ENCODE results near the gene CEACAM3.

DNA sequence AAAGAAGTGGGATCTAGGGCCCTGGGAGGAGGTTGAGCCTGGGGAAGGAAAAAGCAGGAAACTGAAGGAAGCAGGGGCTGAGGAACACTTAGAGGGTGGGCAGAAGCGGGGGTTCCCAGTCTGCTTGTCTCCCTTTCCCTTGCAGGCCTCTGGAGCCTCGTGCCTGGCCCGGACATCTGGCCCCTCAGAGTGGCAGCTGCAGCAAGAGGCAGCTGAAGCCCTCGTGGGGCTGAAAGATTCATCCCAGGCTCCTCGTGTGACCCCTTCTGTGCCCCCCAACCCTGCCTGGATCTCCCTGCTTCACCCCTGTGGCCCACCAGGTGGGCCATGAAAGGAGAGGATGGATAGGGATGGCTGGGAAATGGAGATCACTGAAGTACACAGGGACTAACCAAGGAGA, 54.0 kb downstream of the CEACAM3 start:
- no peak for TF ChIP-seq ZNF8 (CRISPR knock-in tag; IDR thresholded peaks at IDR 0.05)
- TF ChIP-seq ESRRG (CRISPR knock-in tag; IDR thresholded peaks at IDR 0.05): no peak
- TF ChIP-seq ZNF565 (CRISPR knock-in tag; conservative IDR thresholded peaks at IDR 0.05; ENCODE audit: low read depth): no peak
- TF ChIP-seq, protein P1, sequence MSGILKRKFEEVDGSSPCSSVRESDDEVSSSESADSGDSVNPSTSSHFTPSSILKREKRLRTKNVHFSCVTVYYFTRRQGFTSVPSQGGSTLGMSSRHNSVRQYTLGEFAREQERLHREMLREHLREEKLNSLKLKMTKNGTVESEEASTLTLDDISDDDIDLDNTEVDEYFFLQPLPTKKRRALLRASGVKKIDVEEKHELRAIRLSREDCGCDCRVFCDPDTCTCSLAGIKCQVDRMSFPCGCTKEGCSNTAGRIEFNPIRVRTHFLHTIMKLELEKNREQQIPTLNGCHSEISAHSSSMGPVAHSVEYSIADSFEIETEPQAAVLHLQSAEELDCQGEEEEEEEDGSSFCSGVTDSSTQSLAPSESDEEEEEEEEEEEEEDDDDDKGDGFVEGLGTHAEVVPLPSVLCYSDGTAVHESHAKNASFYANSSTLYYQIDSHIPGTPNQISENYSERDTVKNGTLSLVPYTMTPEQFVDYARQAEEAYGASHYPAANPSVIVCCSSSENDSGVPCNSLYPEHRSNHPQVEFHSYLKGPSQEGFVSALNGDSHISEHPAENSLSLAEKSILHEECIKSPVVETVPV (CRISPR knock-in tag; IDR thresholded peaks at IDR 0.05): no peak
- TF ChIP-seq, protein P2, sequence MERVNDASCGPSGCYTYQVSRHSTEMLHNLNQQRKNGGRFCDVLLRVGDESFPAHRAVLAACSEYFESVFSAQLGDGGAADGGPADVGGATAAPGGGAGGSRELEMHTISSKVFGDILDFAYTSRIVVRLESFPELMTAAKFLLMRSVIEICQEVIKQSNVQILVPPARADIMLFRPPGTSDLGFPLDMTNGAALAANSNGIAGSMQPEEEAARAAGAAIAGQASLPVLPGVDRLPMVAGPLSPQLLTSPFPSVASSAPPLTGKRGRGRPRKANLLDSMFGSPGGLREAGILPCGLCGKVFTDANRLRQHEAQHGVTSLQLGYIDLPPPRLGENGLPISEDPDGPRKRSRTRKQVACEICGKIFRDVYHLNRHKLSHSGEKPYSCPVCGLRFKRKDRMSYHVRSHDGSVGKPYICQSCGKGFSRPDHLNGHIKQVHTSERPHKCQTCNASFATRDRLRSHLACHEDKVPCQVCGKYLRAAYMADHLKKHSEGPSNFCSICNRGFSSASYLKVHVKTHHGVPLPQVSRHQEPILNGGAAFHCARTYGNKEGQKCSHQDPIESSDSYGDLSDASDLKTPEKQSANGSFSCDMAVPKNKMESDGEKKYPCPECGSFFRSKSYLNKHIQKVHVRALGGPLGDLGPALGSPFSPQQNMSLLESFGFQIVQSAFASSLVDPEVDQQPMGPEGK (CRISPR knock-in tag; IDR thresholded peaks at IDR 0.05; ENCODE audit: borderline replicate concordance): no peak
- no peak for TF ChIP-seq ZFP3 (CRISPR knock-in tag; IDR thresholded peaks at IDR 0.05)
- TF ChIP-seq ARNTL (CRISPR knock-in tag; IDR thresholded peaks at IDR 0.05; ENCODE audit: borderline replicate concordance, low read depth): no peak
- TF ChIP-seq ZFP30 (CRISPR knock-in tag; IDR thresholded peaks at IDR 0.05): no peak
- no peak for TF ChIP-seq TOX (CRISPR knock-in tag; IDR thresholded peaks at IDR 0.05; ENCODE audit: borderline replicate concordance)
- TF ChIP-seq, protein P3, sequence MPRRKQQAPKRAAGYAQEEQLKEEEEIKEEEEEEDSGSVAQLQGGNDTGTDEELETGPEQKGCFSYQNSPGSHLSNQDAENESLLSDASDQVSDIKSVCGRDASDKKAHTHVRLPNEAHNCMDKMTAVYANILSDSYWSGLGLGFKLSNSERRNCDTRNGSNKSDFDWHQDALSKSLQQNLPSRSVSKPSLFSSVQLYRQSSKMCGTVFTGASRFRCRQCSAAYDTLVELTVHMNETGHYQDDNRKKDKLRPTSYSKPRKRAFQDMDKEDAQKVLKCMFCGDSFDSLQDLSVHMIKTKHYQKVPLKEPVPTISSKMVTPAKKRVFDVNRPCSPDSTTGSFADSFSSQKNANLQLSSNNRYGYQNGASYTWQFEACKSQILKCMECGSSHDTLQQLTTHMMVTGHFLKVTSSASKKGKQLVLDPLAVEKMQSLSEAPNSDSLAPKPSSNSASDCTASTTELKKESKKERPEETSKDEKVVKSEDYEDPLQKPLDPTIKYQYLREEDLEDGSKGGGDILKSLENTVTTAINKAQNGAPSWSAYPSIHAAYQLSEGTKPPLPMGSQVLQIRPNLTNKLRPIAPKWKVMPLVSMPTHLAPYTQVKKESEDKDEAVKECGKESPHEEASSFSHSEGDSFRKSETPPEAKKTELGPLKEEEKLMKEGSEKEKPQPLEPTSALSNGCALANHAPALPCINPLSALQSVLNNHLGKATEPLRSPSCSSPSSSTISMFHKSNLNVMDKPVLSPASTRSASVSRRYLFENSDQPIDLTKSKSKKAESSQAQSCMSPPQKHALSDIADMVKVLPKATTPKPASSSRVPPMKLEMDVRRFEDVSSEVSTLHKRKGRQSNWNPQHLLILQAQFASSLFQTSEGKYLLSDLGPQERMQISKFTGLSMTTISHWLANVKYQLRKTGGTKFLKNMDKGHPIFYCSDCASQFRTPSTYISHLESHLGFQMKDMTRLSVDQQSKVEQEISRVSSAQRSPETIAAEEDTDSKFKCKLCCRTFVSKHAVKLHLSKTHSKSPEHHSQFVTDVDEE (CRISPR knock-in tag; IDR thresholded peaks at IDR 0.05): no peak
- no peak for TF ChIP-seq ZNF70 (CRISPR knock-in tag; IDR thresholded peaks at IDR 0.05)
- TF ChIP-seq RARB (CRISPR knock-in tag; IDR thresholded peaks at IDR 0.05): no peak
- TF ChIP-seq OSR1 (CRISPR knock-in tag; IDR thresholded peaks at IDR 0.05): no peak
- TF ChIP-seq, protein P4, sequence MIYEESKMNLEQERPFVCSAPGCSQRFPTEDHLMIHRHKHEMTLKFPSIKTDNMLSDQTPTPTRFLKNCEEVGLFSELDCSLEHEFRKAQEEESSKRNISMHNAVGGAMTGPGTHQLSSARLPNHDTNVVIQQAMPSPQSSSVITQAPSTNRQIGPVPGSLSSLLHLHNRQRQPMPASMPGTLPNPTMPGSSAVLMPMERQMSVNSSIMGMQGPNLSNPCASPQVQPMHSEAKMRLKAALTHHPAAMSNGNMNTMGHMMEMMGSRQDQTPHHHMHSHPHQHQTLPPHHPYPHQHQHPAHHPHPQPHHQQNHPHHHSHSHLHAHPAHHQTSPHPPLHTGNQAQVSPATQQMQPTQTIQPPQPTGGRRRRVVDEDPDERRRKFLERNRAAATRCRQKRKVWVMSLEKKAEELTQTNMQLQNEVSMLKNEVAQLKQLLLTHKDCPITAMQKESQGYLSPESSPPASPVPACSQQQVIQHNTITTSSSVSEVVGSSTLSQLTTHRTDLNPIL (CRISPR knock-in tag; IDR thresholded peaks at IDR 0.05; ENCODE audit: low read depth): no peak
